Ectodermal cell (in vitro differentiated cells): ENCODE measurements around the gene PAEP.
"Not testable (repeated sequence)": the region's sequence is repeated elsewhere in the genome, so short reads cannot be mapped to it uniquely, and the experiment has no call there.

ENCODE experiments used
- H3K27ac ChIP-seq: 2 replicates; pipeline ENCODE4 v1.7.0; 2013; ENCODE audit warnings: mild to moderate bottlenecking, low read depth, low read length; ENCODE audit not compliant: insufficient read depth, poor library complexity, severe bottlenecking
- H3K27me3 ChIP-seq: 2 replicates; pipeline ENCODE4 v1.7.0; 2013; ENCODE audit warnings: mild to moderate bottlenecking, low read length; ENCODE audit not compliant: insufficient read depth, control insufficient read depth, poor library complexity, severe bottlenecking
- H3K36me3 ChIP-seq: one replicate; pipeline ENCODE4 v1.7.0; 2013; ENCODE audit warnings: low read length; ENCODE audit not compliant: control insufficient read depth, insufficient read depth
- H3K4me1 ChIP-seq: one replicate; pipeline ENCODE4 v1.7.0; 2013; ENCODE audit warnings: low read length; ENCODE audit not compliant: control insufficient read depth, insufficient read depth
- H3K4me3 ChIP-seq: 2 replicates; pipeline ENCODE4 v1.7.0; 2013; ENCODE audit warnings: low read depth, low read length, control low read depth; ENCODE audit not compliant: insufficient read depth
- H3K9me3 ChIP-seq: 2 replicates; pipeline ENCODE4 v1.7.0; 2013; ENCODE audit warnings: mild to moderate bottlenecking, low read length, moderate library complexity; ENCODE audit not compliant: control insufficient read depth
- WGBS, 2 experiments: methylation state at CpG; one replicate each; pipeline ENCODE4 v1.1.7; 2013; ENCODE audit warnings: missing lambda C conversion rate in 2 of 2; 5-methylcytosine and 5-hydroxymethylcytosine counted together

Gene PAEP

DNA sequence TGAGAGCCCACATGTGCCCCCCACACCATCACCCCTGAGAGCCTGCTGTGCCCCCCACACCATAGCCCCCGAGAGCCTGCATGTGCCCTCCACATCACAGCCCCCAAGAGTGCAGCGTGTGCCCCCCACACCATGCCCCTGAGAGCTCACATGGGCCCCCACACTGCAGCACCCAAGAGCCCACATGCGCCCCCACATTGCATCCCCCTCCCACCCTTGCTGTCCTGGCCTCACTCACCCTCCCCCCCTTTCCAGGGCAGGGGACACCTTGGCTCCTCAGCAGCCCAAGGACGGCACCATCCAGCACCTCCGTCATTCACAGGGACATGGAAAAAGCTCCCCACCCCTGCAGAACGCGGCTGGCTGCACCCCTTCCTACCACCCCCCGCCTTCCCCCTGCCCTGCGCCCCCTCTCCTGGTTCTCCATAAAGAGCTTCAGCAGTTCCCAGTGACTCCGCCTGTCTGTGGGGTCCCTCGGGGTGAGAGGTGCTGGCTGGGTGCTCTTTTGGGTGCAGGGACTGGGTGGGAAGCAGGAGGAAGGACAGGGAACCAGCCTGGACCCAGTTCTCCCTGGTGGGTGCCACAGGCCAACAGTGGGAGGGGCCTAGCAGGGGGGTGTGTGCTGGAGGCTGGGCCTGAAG is 35.3 kb upstream of the PAEP start:
- WGBS, 2 experiments, result 91 to 93% methylated on average over 9 to 11 of the region's 11 CpGs
- Histone ChIP-seq H3K9me3 (no peaks in the 10 kb centered on the region), H3K36me3 (no peaks in the 10 kb centered on the region), H3K27me3 (no peaks in the 10 kb centered on the region), H3K4me3 (no peak overlapping the region), H3K4me1 (peaks cover 6% of the 10 kb centered on the region), H3K27ac (no peak overlapping the region)

DNA sequence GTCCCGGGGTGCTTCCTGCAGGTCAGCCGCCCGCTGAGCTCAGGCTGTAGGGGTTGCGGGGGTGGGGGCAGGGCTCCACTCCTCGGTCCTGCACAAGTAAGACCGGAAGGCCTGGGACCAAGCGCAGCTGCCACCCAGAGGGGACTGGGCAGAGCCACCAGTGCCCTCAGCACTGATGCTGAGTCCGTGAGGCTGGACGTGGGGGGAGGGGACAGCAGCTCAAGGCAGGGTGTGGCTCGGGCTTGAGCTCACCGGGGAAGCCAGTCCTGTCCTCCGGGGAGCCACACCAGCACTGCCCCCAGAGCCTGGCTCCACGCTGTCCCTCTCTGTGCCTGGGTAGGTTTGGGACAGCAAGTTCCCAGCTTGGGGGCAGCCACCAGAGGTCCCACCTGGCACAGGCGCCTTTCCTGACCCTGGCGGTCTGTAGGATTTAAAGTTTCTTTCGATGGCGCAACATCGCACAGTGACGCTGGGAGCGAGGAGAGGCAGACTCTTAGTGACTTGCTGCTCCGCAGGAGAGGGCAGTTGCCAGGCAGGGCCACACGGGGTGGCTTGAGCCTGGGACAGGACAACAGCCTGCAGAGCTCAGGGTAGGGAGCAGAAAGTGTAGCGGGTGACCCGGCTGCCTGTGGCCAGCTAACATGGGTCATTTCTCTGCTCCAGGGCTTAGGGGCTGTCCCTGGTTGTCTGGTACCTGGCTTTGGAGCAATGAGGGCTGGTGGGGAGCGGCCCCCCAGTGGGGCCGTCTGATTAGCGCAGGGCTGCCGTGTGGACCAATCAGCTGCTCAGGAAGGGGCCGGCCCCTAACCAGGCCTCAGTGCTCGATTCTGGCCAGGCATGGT is 34.6 kb upstream of the PAEP start:
- WGBS, 2 experiments, result 80% methylated on average over 30 of the region's 30 CpGs
- no peaks in the 10 kb centered on the region for H3K36me3 ChIP-seq
- H3K27ac ChIP-seq, result no peak overlapping the region
- no peaks in the 10 kb centered on the region for H3K9me3 ChIP-seq
- H3K27me3 ChIP-seq, result no peaks in the 10 kb centered on the region
- H3K4me1 ChIP-seq, result peaks cover 6% of the 10 kb centered on the region
- no peak overlapping the region for H3K4me3 ChIP-seq

- H3K27ac ChIP-seq, H3K4me3 ChIP-seq, H3K36me3 ChIP-seq, H3K27me3 ChIP-seq, H3K4me1 ChIP-seq, H3K9me3 ChIP-seq: not testable (repeated sequence)
- WGBS, 2 experiments, result 94 to 95% methylated on average over 9 to 10 of the region's 10 CpGs
Measured at GRCh38 chr9:135528842-135529435, 32.6 kb upstream of the PAEP start.

DNA sequence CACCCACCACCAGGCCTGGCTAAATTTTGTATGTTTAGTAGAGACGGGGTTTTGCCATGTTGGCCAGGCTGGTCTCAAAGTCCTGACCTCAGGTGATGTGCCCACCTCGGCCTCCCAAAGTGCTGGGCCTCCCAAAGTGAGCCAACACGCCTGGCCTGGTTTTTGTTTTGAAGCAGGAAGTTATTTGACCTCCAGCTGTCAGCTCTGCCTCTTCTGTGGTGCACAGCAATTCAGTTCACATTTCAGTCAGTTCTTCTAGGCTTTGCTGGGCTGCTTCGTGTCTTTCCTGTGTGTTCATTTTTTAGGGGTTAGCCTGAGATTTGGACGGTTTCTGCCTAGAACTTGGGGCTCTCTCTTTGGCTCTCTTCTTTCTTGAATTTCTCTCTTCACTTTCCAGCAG is 31.4 kb upstream of the PAEP start:
- WGBS, 2 experiments, result 89% methylated on average over 5 of the region's 5 CpGs

GRCh38 chr9:135531096-135531495 is 30.5 kb upstream of the PAEP start:
- Histone ChIP-seq H3K9me3 (no peaks in the 10 kb centered on the region), H3K4me3 (no peak overlapping the region)
- WGBS, 2 experiments, result 93 to 96% methylated on average over 10 of the region's 10 CpGs

More for the DNA sequence above, 31.4 kb upstream of the PAEP start:
- Histone ChIP-seq H3K36me3 (no peaks in the 10 kb centered on the region), H3K9me3 (no peaks in the 10 kb centered on the region), H3K4me1 (peaks cover 6% of the 10 kb centered on the region), H3K27ac (no peak overlapping the region), H3K27me3 (no peaks in the 10 kb centered on the region), H3K4me3 (no peak overlapping the region)

GRCh38 chr9:135533113-135533512 is 28.4 kb upstream of the PAEP start:
- no peak overlapping the region for H3K27ac ChIP-seq
- no peak overlapping the region for H3K4me3 ChIP-seq
- H3K9me3 ChIP-seq, result no peaks in the 10 kb centered on the region
- H3K36me3 ChIP-seq, result no peaks in the 10 kb centered on the region
- H3K4me1 ChIP-seq, result no peaks in the 10 kb centered on the region
- H3K27me3 ChIP-seq, result no peaks in the 10 kb centered on the region
- WGBS, 2 experiments, result 89 to 94% methylated on average over 3 of the region's 3 CpGs

More at GRCh38 chr9:135531096-135531495, 30.5 kb upstream of the PAEP start:
- no peaks in the 10 kb centered on the region for H3K36me3 ChIP-seq
- no peak overlapping the region for H3K27ac ChIP-seq
- H3K4me1 ChIP-seq, result peaks cover 6% of the 10 kb centered on the region
- H3K27me3 ChIP-seq, result no peaks in the 10 kb centered on the region

GRCh38 chr9:135533674-135534073 is 27.9 kb upstream of the PAEP start:
- Histone ChIP-seq H3K9me3 (no peaks in the 10 kb centered on the region), H3K36me3 (no peaks in the 10 kb centered on the region), H3K4me3 (no peak overlapping the region), H3K4me1 (no peaks in the 10 kb centered on the region), H3K27me3 (no peaks in the 10 kb centered on the region), H3K27ac (no peak overlapping the region)
- WGBS, 2 experiments, result 90 to 91% methylated on average over 12 of the region's 12 CpGs

- not testable (repeated sequence) for H3K4me1 ChIP-seq, H3K9me3 ChIP-seq, H3K4me3 ChIP-seq, H3K27ac ChIP-seq, H3K27me3 ChIP-seq, H3K36me3 ChIP-seq
- WGBS, 2 experiments, result 63 to 70% methylated on average over 10 of the region's 10 CpGs
Measured at GRCh38 chr9:135534192-135534711, 27.3 kb upstream of the PAEP start.

DNA sequence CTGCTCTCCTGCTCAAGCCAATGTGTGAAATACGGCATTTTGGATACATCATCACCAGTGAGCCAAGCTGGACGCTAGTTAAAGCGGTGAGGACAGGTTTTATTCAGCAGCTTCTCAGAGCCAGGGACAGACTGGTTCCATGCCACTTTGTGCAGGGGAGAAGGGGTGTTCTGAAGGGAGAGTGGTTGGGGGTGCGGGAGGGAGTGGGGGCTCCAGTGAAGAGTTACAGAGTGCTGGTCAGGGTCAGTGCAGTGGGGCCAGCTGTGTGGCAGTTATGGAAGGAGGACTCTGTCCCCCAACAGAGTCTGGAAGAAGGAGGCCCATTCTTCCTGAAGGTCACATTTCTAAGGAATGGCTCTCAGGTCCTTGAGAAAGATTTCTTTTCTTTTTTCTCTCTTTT is 26.7 kb upstream of the PAEP start:
- H3K36me3 ChIP-seq, H3K4me1 ChIP-seq, H3K4me3 ChIP-seq, H3K9me3 ChIP-seq, H3K27me3 ChIP-seq, H3K27ac ChIP-seq: not testable (repeated sequence)
- 91 to 92% methylated on average over 4 of the region's 4 CpGs for WGBS, 2 experiments

DNA sequence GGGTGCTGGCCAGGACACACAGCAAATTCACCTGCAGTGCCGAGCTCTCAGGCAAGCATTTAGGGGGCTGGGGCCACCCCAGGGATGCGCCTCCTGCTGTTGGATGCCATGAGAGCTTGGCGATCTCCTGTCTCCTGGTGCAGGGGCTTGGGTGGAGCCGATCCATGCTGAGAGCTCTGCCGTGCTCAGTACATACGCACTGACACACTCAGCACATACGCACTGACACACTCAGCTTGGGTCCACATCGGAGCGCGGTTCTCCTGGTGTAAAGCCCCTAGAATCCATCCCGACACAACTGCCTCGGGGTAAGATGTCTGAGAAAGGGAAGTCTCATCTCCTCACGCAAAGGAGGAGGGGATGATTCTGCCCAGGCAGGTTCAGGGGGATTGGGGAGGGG is 25.9 kb upstream of the PAEP start:
- H3K4me1 ChIP-seq, H3K9me3 ChIP-seq, H3K27me3 ChIP-seq, H3K27ac ChIP-seq, H3K4me3 ChIP-seq, H3K36me3 ChIP-seq: not testable (repeated sequence)
- WGBS, 2 experiments, result 89 to 93% methylated on average over 13 of the region's 13 CpGs
